Body of pancreas (tissue), 4 donors: ENCODE data around the gene TACR1. TPM values are rescaled to one million over a fixed set of nuclear protein-coding genes. Genes with fewer than 3 reads are reported as not detected.

Source experiments
- ATAC-seq: fragments of 150-250 bp; one replicate; pipeline ENCODE4 v1.9.1; 2016
- DNase-seq, 4 donors: peaks; one replicate each; pipeline ENCODE4 v3.0.0-alpha.2; 2019
- H3K27ac ChIP-seq, 4 donors: fragments of 200-600 bp; sonication (generic); 1 replicate in 3 of 4; 2 replicates in 1 of 4; pipeline versions ENCODE4 v1.5.1 to v1.6.1; 2016 to 2019; ENCODE audit warnings: mild to moderate bottlenecking in 1 of 4, mixed read lengths in 1 of 4, moderate library complexity in 1 of 4
- H3K27me3 ChIP-seq, 2 donors: fragments of 200-600 bp; sonication (generic); one replicate each; pipeline ENCODE4 v1.6.0; 2016; ENCODE audit warnings: mild to moderate bottlenecking in 1 of 2
- H3K36me3 ChIP-seq, 2 donors: fragments of 200-600 bp; sonication (generic); replicated peaks in 1 of 2; 2 replicates each; pipeline ENCODE4 v1.5.1; 2016; ENCODE audit warnings: low read depth in 2 of 2; ENCODE audit not compliant: insufficient read depth in 1 of 2
- H3K4me1 ChIP-seq: fragments of 200-600 bp; sonication (generic); one replicate; pipeline ENCODE4 v1.6.0; 2016
- H3K4me3 ChIP-seq, 2 donors: fragments of 200-600 bp; sonication (generic); 1 replicate in 1 of 2; 2 replicates in 1 of 2; pipeline ENCODE4 v1.5.1; 2016 to 2019
- H3K9me3 ChIP-seq, 3 donors: fragments of 200-600 bp; sonication (generic); 1 replicate in 2 of 3; 2 replicates in 1 of 3; pipeline ENCODE4 v1.5.1; 2016
- CTCF ChIP-seq, 7 experiments: fragments of 450-650 bp in 4 of 7; fragments of 200-600 bp in 3 of 7; sonication (generic) in 3 of 7; IDR thresholded peaks; one replicate each; pipeline ENCODE4 v1.5.1; 2016 to 2019; ENCODE audit warnings: antibody characterized with exemption in 7 of 7
- POLR2A ChIP-seq, 3 donors: fragments of 450-650 bp; IDR thresholded peaks; one replicate each; pipeline ENCODE4 v1.6.1; 2016; ENCODE audit warnings: antibody characterized with exemption in 3 of 3, mild to moderate bottlenecking in 2 of 3
- WGBS, 2 donors: methylation state at CpG; one replicate each; pipeline ENCODE4 v1.1.5; 2017; 5-methylcytosine and 5-hydroxymethylcytosine counted together
- intact Hi-C: fragments of 100-400 bp; cut with DNase I; formaldehyde crosslinking; loops from one replicate; pipeline ENCODE4 v1.15.1; 2023
- total RNA-seq, 2 donors: library from RNA; depleted of rRNA; stranded (reverse); fragments of >200 nt; gene quantifications; one replicate each; pipeline ENCODE4 v1.1.0, GENCODE V29; 2016

Gene TACR1
- total RNA-seq, 2 donors from 2014 or later: 0.52 TPM; not detected in 1

- H3K36me3 ChIP-seq: no peaks in the 10 kb centered on the region
- no peak overlapping the region for H3K27ac ChIP-seq
- no peaks in the 10 kb centered on the region for H3K9me3 ChIP-seq
- WGBS, 2 donors: 85 to 91% methylated on average over 3 of the region's 3 CpGs
- no peaks in the 10 kb centered on the region for H3K27me3 ChIP-seq
- TF ChIP-seq CTCF (IDR thresholded peaks at IDR 0.05) (no peak), POLR2A (IDR thresholded peaks at IDR 0.05) (no peak)
- no peaks in the 10 kb centered on the region for H3K4me1 ChIP-seq
- DNase-seq: no peak
- intact Hi-C loops: no loop called here
- ATAC-seq: no peak
- no peak overlapping the region for H3K4me3 ChIP-seq
Measured at GRCh38 chr2:75210409-75210808, 11.1 kb upstream of the TACR1 start.

DNA sequence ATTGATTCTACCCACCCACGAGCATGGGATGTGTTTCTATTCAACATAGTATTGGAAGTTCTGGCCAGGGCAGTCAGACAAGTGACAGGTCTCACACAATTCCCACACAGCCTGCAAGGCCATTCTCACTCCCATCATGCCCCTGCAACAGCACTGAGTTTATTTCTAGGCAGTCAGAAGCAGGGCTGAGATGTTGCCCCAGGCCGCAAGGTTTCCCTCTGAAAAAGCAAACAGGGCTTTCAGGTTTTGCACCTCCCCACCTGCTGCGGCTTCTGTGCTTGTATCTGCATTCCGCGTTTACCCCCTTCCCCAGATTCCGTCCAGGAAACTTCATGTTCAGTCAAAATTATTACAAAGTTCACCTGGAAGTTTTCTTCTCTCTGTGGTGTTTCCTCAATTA lies 9.4 kb upstream of the TACR1 start:
- Histone ChIP-seq H3K36me3 (no peaks in the 10 kb centered on the region), H3K27me3 (no peaks in the 10 kb centered on the region), H3K4me1 (no peaks in the 10 kb centered on the region), H3K4me3 (no peak overlapping the region), H3K9me3 (no peaks in the 10 kb centered on the region), H3K27ac (no peak overlapping the region)
- DNase-seq (no peak), ATAC-seq (no peak)
- TF ChIP-seq POLR2A (IDR thresholded peaks at IDR 0.05): no peak
- no peak for TF ChIP-seq CTCF (IDR thresholded peaks at IDR 0.05)
- intact Hi-C loops: no loop called here
- 65% methylated on average over 6 of the region's 6 CpGs for WGBS, 2 donors

DNA sequence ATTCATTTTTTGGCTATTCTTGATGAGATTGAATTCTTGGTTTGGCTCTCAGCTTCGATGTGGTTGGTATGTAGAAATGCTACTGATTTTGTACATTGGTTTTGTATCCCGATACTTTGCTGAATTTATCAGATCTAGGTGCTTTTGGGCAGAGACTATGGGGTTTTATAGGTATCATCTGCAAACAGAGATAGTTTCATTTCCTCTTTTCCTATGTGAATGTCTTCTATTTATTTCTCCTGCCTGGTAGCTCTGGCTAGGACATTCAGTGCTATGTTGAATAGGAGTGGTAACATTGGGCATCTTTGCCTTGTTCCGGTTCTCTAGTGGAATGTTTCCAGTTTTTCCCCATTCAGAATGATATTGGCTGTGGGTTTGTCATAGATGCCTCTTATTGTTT lies 5.5 kb upstream of the TACR1 start:
- intact Hi-C loops: no loop called here
- H3K27me3 ChIP-seq: no peaks in the 10 kb centered on the region
- DNase-seq: no peak
- 87 to 88% methylated on average over 3 of the region's 3 CpGs for WGBS, 2 donors
- no peak for ATAC-seq
- H3K4me3 ChIP-seq: no peak overlapping the region
- H3K9me3 ChIP-seq: no peaks in the 10 kb centered on the region
- TF ChIP-seq CTCF (IDR thresholded peaks at IDR 0.05): no peak
- no peak for TF ChIP-seq POLR2A (IDR thresholded peaks at IDR 0.05)
- H3K4me1 ChIP-seq: peaks cover 11% of the 10 kb centered on the region
- no peaks in the 10 kb centered on the region for H3K36me3 ChIP-seq
- H3K27ac ChIP-seq: no peak overlapping the region

GRCh38 chr2:75202359-75202758 lies 3.0 kb upstream of the TACR1 start:
- H3K9me3 ChIP-seq: no peaks in the 10 kb centered on the region
- no peaks in the 10 kb centered on the region for H3K36me3 ChIP-seq
- peaks cover 22% of the 10 kb centered on the region for H3K4me1 ChIP-seq
- no peak overlapping the region for H3K27ac ChIP-seq
- no peak for DNase-seq
- no peak for ATAC-seq
- TF ChIP-seq POLR2A (IDR thresholded peaks at IDR 0.05) (no peak), CTCF (IDR thresholded peaks at IDR 0.05) (no peak)
- H3K27me3 ChIP-seq: no peaks in the 10 kb centered on the region
- no peak overlapping the region for H3K4me3 ChIP-seq
- intact Hi-C loops: no loop called here
- 65 to 71% methylated on average over 2 of the region's 2 CpGs for WGBS, 2 donors
